ENCODE data around the gene SORL1. TPM values are rescaled to one million over a fixed set of nuclear protein-coding genes. Genes with fewer than 3 reads are reported as not detected.

The SORL1 gene
- total RNA-seq, 4 donors from 2014 or later, result 7.3 to 18.8 (median 12.3) TPM

DNA sequence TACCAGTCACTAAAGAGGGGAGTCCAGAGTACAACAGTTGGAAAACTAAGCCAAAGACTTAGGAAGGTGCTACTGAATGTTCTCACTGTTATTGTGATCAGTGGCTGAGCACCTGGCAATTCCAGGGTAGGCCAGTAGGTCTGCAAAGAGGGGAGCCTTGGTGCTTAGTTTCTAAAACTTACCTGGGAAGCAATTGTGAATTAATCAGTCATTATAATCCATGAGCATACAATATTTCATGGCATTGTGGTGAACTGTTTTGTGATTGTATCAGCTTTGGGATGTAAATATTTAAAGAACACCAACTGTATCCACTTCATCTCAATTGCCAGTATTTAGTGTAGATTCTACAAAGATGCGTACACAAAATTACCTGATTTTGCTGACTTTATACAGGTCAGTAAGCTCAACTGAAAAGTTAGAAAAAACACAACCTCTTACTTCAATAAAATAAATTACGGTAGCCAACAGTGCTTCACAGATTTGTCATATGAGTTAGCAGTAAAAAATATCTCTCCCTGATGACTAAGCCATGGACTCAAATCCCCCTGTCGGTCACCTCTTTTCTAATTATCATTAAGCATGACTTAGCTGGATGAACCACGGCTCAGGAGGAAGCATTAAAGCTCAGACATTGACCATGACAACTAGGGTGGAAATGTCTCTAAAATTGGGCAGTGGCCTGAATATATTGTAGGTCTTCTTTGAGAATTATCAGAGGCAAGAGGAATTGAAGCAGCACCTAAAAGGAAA lies 30.8 kb upstream of the SORL1 start:
- H3K27ac ChIP-seq, result no peak overlapping the region
- peaks cover 0 to 3% of the 10 kb centered on the region in 2 donors for H3K27me3 ChIP-seq
- no peak for DNase-seq (ENCODE audit: low spot score in 2 of 2)
- H3K4me1 ChIP-seq, result peaks cover 0 to 20% (median 9%) of the 10 kb centered on the region in 4 donors
- H3K9me3 ChIP-seq, result no peaks in the 10 kb centered on the region
- H3K4me3 ChIP-seq, result no peak overlapping the region
- no peaks in the 10 kb centered on the region for H3K36me3 ChIP-seq
- TF ChIP-seq, protein P1, sequence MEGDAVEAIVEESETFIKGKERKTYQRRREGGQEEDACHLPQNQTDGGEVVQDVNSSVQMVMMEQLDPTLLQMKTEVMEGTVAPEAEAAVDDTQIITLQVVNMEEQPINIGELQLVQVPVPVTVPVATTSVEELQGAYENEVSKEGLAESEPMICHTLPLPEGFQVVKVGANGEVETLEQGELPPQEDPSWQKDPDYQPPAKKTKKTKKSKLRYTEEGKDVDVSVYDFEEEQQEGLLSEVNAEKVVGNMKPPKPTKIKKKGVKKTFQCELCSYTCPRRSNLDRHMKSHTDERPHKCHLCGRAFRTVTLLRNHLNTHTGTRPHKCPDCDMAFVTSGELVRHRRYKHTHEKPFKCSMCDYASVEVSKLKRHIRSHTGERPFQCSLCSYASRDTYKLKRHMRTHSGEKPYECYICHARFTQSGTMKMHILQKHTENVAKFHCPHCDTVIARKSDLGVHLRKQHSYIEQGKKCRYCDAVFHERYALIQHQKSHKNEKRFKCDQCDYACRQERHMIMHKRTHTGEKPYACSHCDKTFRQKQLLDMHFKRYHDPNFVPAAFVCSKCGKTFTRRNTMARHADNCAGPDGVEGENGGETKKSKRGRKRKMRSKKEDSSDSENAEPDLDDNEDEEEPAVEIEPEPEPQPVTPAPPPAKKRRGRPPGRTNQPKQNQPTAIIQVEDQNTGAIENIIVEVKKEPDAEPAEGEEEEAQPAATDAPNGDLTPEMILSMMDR (IDR thresholded peaks at IDR 0.05), result no peak
- TF ChIP-seq POLR2A (IDR thresholded peaks at IDR 0.05) (no peak), EP300 (IDR thresholded peaks at IDR 0.05) (no peak)
- 78 to 79% methylated on average over 4 of the region's 4 CpGs for WGBS, 2 donors

DNA sequence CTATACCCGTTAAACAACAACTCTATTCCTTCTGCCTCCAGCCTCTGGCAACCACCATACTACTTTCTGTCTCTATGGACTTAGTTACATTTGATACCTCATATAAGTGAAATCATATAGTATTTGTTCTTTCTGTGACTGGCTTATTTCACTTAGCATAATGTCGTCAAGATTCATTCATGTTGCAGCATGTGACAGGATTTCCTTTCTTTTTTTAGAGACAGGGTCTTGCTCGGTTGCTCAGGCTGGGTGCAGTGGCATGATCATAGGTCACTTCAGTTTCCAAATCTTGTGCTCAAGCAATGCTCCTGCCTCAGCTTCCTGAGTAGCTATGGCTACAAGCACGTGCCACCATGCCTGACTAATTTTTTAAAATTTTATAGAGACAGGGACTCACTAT lies 29.4 kb upstream of the SORL1 start:
- WGBS, 2 donors, result 59 to 65% methylated on average over 4 of the region's 4 CpGs
- Histone ChIP-seq H3K4me3 (no peak overlapping the region), H3K4me1 (peaks cover 0 to 19% (median 5%) of the 10 kb centered on the region in 4 donors), H3K27ac (no peak overlapping the region), H3K27me3 (peaks cover 0 to 4% of the 10 kb centered on the region in 2 donors), H3K36me3 (no peaks in the 10 kb centered on the region), H3K9me3 (no peaks in the 10 kb centered on the region)
- DNase-seq (ENCODE audit: low spot score in 2 of 2), result no peak
- TF ChIP-seq EP300 (IDR thresholded peaks at IDR 0.05), result no peak
- TF ChIP-seq POLR2A (IDR thresholded peaks at IDR 0.05), result no peak
- TF ChIP-seq, protein P1 (IDR thresholded peaks at IDR 0.05), result no peak

GRCh38 chr11:121425828-121426227 lies 26.3 kb upstream of the SORL1 start:
- WGBS, 2 donors, result 89 to 98% methylated on average over 5 of the region's 5 CpGs
- peaks cover 0 to 12% (median 0%) of the 10 kb centered on the region in 4 donors for H3K4me1 ChIP-seq
- TF ChIP-seq, protein P1 (IDR thresholded peaks at IDR 0.05), result no peak
- TF ChIP-seq EP300 (IDR thresholded peaks at IDR 0.05) (no peak), POLR2A (IDR thresholded peaks at IDR 0.05) (no peak)

DNA sequence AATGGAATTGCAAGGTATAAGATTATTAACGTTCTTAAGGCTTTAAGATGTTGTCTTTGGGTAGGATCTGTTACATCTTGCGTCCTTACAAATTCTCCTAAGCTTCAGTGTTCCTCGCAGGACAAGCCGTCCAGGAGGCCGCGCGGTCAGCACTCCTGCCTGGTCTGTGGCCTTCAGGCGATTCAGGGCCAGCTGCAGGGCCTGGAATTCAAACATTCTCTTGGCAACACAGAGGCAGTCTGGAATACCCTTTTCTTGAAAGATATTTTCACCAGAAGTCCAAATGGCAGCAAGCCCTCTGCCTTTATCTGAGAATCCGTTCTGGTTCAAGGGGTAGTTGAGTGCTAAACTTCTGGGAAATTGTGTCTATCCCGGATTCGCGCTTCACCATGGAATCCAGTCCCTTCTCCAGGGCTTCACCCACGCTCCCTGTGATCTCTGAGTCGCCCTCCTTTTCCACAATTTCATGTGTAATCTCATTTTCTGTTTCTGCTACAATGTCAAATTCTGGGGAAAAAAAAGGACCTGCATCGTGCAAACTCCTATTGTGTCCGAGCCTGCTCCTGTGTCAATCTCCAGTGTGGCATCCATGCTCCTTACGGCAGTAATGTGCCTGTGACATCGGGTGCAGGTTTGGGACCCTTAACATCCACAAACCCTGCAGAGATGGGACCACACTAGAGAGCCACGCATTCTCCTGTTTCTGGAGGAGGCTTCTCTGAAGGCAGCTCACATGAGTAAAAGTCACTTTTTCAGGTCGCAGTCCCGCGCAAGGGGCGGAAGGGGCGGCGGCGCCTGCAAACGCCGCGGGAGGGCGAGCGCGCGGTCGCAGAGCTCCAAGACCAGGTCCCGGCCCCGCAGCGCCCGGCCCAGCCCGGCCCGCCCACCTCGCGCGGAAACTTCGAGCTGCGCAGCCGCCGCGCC lies 25.4 kb upstream of the SORL1 start:
- TF ChIP-seq EP300 (IDR thresholded peaks at IDR 0.05), result no peak
- TF ChIP-seq, protein P1 (IDR thresholded peaks at IDR 0.05), result peak in 1 of 5 experiments; percentile 21
- WGBS, 2 donors, result 24 to 30% methylated on average over 37 to 48 of the region's 48 CpGs
- H3K36me3 ChIP-seq, result no peaks in the 10 kb centered on the region

More at GRCh38 chr11:121425828-121426227, 26.3 kb upstream of the SORL1 start:
- Histone ChIP-seq H3K27me3 (peaks cover 0 to 13% of the 10 kb centered on the region in 2 donors), H3K36me3 (no peaks in the 10 kb centered on the region), H3K4me3 (no peak overlapping the region), H3K9me3 (no peaks in the 10 kb centered on the region), H3K27ac (no peak overlapping the region)
- DNase-seq (ENCODE audit: low spot score in 2 of 2), result no peak

More for the DNA sequence above, 25.4 kb upstream of the SORL1 start:
- Histone ChIP-seq H3K4me3 (peak overlapping the region in 3 of 4 donors; percentile 20 to 37 (median 21)), H3K27me3 (peaks cover 0 to 13% of the 10 kb centered on the region in 2 donors), H3K4me1 (peaks cover 0 to 12% (median 0%) of the 10 kb centered on the region in 4 donors), H3K27ac (no peak overlapping the region), H3K9me3 (no peaks in the 10 kb centered on the region)
- no peak for DNase-seq (ENCODE audit: low spot score in 2 of 2)
